ENCODE data around the gene OR2Z1. TPM values are rescaled to one million over a fixed set of nuclear protein-coding genes. Genes with fewer than 3 reads are reported as not detected.

Gene OR2Z1
- total RNA-seq, 2 donors from 2014 or later: not detected

- no peaks in the 10 kb centered on the region for H3K36me3 ChIP-seq
- TF ChIP-seq CTCF (IDR thresholded peaks at IDR 0.05): no peak
- H3K27me3 ChIP-seq: no peaks in the 10 kb centered on the region
- intact Hi-C loops (cut with DNase I): no loop called here
- H3K27ac ChIP-seq: no peak overlapping the region
- H3K4me3 ChIP-seq: no peak overlapping the region
- DNase-seq: no peak
- no peaks in the 10 kb centered on the region for H3K4me1 ChIP-seq
- H3K9me3 ChIP-seq: no peaks in the 10 kb centered on the region
- H3K9ac ChIP-seq (ENCODE audit: low read depth in 2 of 2, low read length in 2 of 2): no peak overlapping the region
These were observed 39.9 kb upstream of the OR2Z1 start for GRCh38 chr19:8681345-8682029.

DNA sequence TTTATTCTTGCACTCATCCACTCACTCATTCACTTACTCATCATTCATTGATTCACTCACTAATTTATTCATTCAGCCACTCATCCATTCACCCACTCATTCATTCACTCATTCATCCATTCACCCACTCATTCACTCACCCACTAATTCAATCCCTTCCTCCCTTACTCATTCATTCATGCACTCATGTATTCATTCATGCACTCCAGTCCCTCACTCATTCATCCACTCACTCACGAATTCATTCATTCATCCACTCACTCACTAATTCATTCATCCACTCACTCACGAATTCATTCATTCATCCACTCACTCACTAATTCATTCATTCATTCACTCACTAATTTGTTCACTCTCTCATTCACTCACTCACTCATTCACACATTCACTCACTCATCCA is 39.0 kb upstream of the OR2Z1 start:
- H3K9me3 ChIP-seq: no peaks in the 10 kb centered on the region
- DNase-seq: no peak
- intact Hi-C loops (cut with DNase I): no loop called here
- H3K9ac ChIP-seq (ENCODE audit: low read depth in 2 of 2, low read length in 2 of 2): no peak overlapping the region
- H3K36me3 ChIP-seq: no peaks in the 10 kb centered on the region
- no peak overlapping the region for H3K4me3 ChIP-seq
- H3K4me1 ChIP-seq: no peaks in the 10 kb centered on the region
- TF ChIP-seq CTCF (IDR thresholded peaks at IDR 0.05): no peak
- H3K27me3 ChIP-seq: no peaks in the 10 kb centered on the region
- H3K27ac ChIP-seq: no peak overlapping the region

- intact Hi-C loops (cut with DNase I): no loop called here
- Histone ChIP-seq H3K4me3 (no peak overlapping the region), H3K9me3 (no peaks in the 10 kb centered on the region), H3K36me3 (no peaks in the 10 kb centered on the region), H3K27me3 (no peaks in the 10 kb centered on the region), H3K4me1 (no peaks in the 10 kb centered on the region), H3K27ac (no peak overlapping the region), H3K9ac (ENCODE audit: low read depth in 2 of 2, low read length in 2 of 2) (no peak overlapping the region)
- DNase-seq: no peak
- TF ChIP-seq CTCF (IDR thresholded peaks at IDR 0.05): no peak
These were observed 38.5 kb upstream of the OR2Z1 start for GRCh38 chr19:8682931-8683330.

GRCh38 chr19:8684001-8684902 is 37.2 kb upstream of the OR2Z1 start:
- H3K36me3 ChIP-seq: no peaks in the 10 kb centered on the region
- no peak overlapping the region for H3K9ac ChIP-seq (ENCODE audit: low read depth in 2 of 2, low read length in 2 of 2)
- DNase-seq: no peak
- H3K27ac ChIP-seq: no peak overlapping the region
- no peaks in the 10 kb centered on the region for H3K9me3 ChIP-seq
- H3K4me3 ChIP-seq: no peak overlapping the region
- no peaks in the 10 kb centered on the region for H3K4me1 ChIP-seq
- intact Hi-C loops (cut with DNase I): no loop called here
- no peak for TF ChIP-seq CTCF (IDR thresholded peaks at IDR 0.05)
- no peaks in the 10 kb centered on the region for H3K27me3 ChIP-seq

DNA sequence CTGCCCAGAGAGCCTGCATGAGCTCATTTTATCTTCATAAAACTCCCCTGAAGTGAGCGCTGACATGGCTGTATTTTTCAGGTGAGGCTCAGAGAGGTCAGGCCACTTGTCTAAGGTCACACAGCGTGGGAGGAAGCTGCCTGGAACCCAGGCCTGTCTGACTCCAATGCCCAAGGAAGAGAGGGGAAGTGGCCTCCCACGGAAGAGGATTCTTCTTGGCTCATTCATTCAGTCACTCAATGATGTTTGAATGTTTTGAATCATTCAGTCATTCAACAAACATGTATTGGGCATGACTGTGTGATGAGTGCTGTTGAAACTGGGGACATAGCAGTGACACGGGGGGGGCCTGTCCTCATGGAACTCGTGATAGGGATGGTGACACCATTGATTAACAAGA is 34.9 kb upstream of the OR2Z1 start:
- Histone ChIP-seq H3K36me3 (no peaks in the 10 kb centered on the region), H3K4me1 (no peaks in the 10 kb centered on the region), H3K27me3 (no peaks in the 10 kb centered on the region), H3K27ac (no peak overlapping the region), H3K4me3 (no peak overlapping the region), H3K9ac (ENCODE audit: low read depth in 2 of 2, low read length in 2 of 2) (no peak overlapping the region), H3K9me3 (no peaks in the 10 kb centered on the region)
- TF ChIP-seq CTCF (IDR thresholded peaks at IDR 0.05): no peak
- DNase-seq: no peak
- intact Hi-C loops (cut with DNase I): no loop called here
